ENCODE results near the gene CETN1.

GRCh38 chr18:612156-612555 lies 32.0 kb downstream of the CETN1 start:
- no peak for TF ChIP-seq CTCF (IDR thresholded peaks at IDR 0.05)
- no peak for TF ChIP-seq POLR2A (IDR thresholded peaks at IDR 0.05)

Data from uterus (tissue), 2 donors.